Keratinocyte (primary cell): ENCODE data around the gene NFASC.

Experiments
- CTCF ChIP-seq, 3 experiments: IDR thresholded peaks in 1 of 3; conservative IDR thresholded peaks in 1 of 3; optimal IDR thresholded peaks in 1 of 3; 2 replicates in 2 of 3; 3 replicates in 1 of 3; pipeline versions ENCODE3 to v1.5.1; 2011; ENCODE audit warnings: low read length in 3 of 3, mild to moderate bottlenecking in 3 of 3, moderate library complexity in 2 of 3, control low read depth in 1 of 3, inconsistent platforms in 1 of 3; ENCODE audit not compliant: insufficient read depth in 2 of 3; ENCODE audit errors: extremely low read depth in 1 of 3
- EZH2 ChIP-seq: IDR thresholded peaks from one replicate; pipeline ENCODE4 v1.6.1; 2012; ENCODE audit warnings: inconsistent platforms, mild to moderate bottlenecking, low read length, moderate library complexity

GRCh38 chr1:204925701-204926100 lies 55.0 kb downstream of the NFASC start:
- no peak for TF ChIP-seq CTCF (optimal IDR thresholded peaks at IDR 0.05 in 1 of 3, IDR thresholded peaks at IDR 0.05 in 1 of 3, conservative IDR thresholded peaks at IDR 0.05 in 1 of 3; ENCODE audit: extremely low read depth in 1 of 3, insufficient read depth in 2 of 3, low read length in 3 of 3)
- no peak for TF ChIP-seq EZH2
